Fibroblast of lung (primary cell): ENCODE measurements around the gene PDLIM7. TPM values are rescaled to one million over a fixed set of nuclear protein-coding genes. Genes with fewer than 3 reads are reported as not detected.

Experiments used
- DNase-seq, 2 donors: peaks; one replicate each; pipeline versions ENCODE4 v3.0.0 to v3.0.0-alpha.2; 2010; ENCODE audit warnings: low read depth in 2 of 2
- H2AFZ ChIP-seq: 2 replicates; pipeline ENCODE4 v1.5.1; 2012; ENCODE audit warnings: low read length, control low read depth, inconsistent platforms
- H3K27ac ChIP-seq: 2 replicates; pipeline ENCODE4 v1.5.1; 2011; ENCODE audit warnings: low read length, control low read depth; ENCODE audit not compliant: insufficient read depth
- H3K27me3 ChIP-seq: 2 replicates; pipeline ENCODE4 v1.5.1; 2011; ENCODE audit warnings: mild to moderate bottlenecking, low read length; ENCODE audit not compliant: control insufficient read depth, insufficient read depth
- H3K36me3 ChIP-seq: 2 replicates; pipeline ENCODE4 v1.5.1; 2011; ENCODE audit warnings: low read length; ENCODE audit not compliant: control insufficient read depth, insufficient read depth
- H3K4me1 ChIP-seq: 2 replicates; pipeline ENCODE4 v1.5.1; 2011; ENCODE audit warnings: low read length; ENCODE audit not compliant: control insufficient read depth, insufficient read depth; ENCODE audit errors: extremely low read depth
- H3K4me2 ChIP-seq: 2 replicates; pipeline ENCODE4 v1.5.1; 2011; ENCODE audit warnings: low read length, control low read depth; ENCODE audit not compliant: insufficient read depth; ENCODE audit errors: extremely low read depth
- H3K4me3 ChIP-seq, 4 experiments: fragments of 200-600 bp in 1 of 4; sonication (generic) in 1 of 4; replicated peaks in 1 of 4; 2 replicates each; pipeline ENCODE4 v1.5.1; 2011 to 2016; ENCODE audit warnings: low read length in 4 of 4, low read depth in 3 of 4, mild to moderate bottlenecking in 3 of 4, control low read depth in 2 of 4, inconsistent platforms in 1 of 4, mixed read lengths in 1 of 4; ENCODE audit not compliant: insufficient read depth in 1 of 4; ENCODE audit errors: control extremely low read depth in 1 of 4
- H3K79me2 ChIP-seq: 2 replicates; pipeline ENCODE4 v1.5.1; 2012; ENCODE audit warnings: mild to moderate bottlenecking, low read length, inconsistent platforms; ENCODE audit not compliant: control insufficient read depth, insufficient read depth
- H3K9ac ChIP-seq: 2 replicates; pipeline ENCODE4 v1.5.1; 2011; ENCODE audit warnings: mild to moderate bottlenecking, low read length, control low read depth; ENCODE audit not compliant: insufficient read depth
- H3K9me3 ChIP-seq: 2 replicates; pipeline ENCODE4 v1.5.1; 2012; ENCODE audit warnings: low read depth, low read length; ENCODE audit not compliant: control insufficient read depth, insufficient read depth
- H4K20me1 ChIP-seq: 2 replicates; pipeline ENCODE4 v1.5.1; 2011; ENCODE audit warnings: low read length; ENCODE audit not compliant: control insufficient read depth, insufficient read depth; ENCODE audit errors: extremely low read depth
- CTCF ChIP-seq, 2 donors: IDR thresholded peaks in 1 of 2; conservative IDR thresholded peaks in 1 of 2; 1 replicate in 1 of 2; 2 replicates in 1 of 2; pipeline ENCODE4 v1.5.1; 2011 to 2012; ENCODE audit warnings: low read length in 2 of 2, control low read depth in 1 of 2, inconsistent platforms in 1 of 2, low read depth in 1 of 2, mild to moderate bottlenecking in 1 of 2
- EZH2 ChIP-seq: IDR thresholded peaks from 2 replicates; pipeline ENCODE4 v1.5.1; 2012; ENCODE audit warnings: low read length, control low read depth, mild to moderate bottlenecking; ENCODE audit errors: missing control alignments
- polyA plus RNA-seq, 2 donors: library from polyadenylated mRNA; depleted of rRNA in 1 of 2; stranded (reverse) in 1 of 2; unstranded in 1 of 2; fragments of >200 nt; gene quantifications; 2 replicates each; pipeline ENCODE4 v1.2.1, GENCODE V29; 2011 to 2012; ENCODE audit warnings: missing spikeins in 1 of 2
- total RNA-seq: library from RNA; depleted of rRNA; stranded (reverse); fragments of >200 nt; gene quantifications from 2 replicates; pipeline ENCODE4 v1.2.1, GENCODE V29; 2014

PDLIM7 gene
- total and polyA plus RNA-seq, 2 donors (not counting 1 experiment from before 2014, with no cell fraction given) = 65.2 to 245 TPM

- Histone ChIP-seq H3K9ac (peak within 1 kb of the TSS; percentile 80), H3K9me3 (no peaks in the 10 kb centered on the region), H3K79me2 (peaks cover 40% of the 10 kb centered on the region), H3K27me3 (no peaks in the 10 kb centered on the region), H3K36me3 (peaks cover 13% of the 10 kb centered on the region), H3K27ac (peak within 1 kb of the TSS; percentile 82), H3K4me3 (peak within 1 kb of the TSS; percentile 75 to 84 (median 82)), H3K4me2 (peak within 1 kb of the TSS; percentile 97), H4K20me1 (no peaks in the 10 kb centered on the region), H3K4me1 (peaks cover 44% of the 10 kb centered on the region), H2AFZ (no peak within 1 kb of the TSS)
- peak in 1 of 2 donors; percentile 61 for DNase-seq
- TF ChIP-seq EZH2 = no peak
- TF ChIP-seq CTCF (conservative IDR thresholded peaks at IDR 0.05 in 1 of 2, IDR thresholded peaks at IDR 0.05 in 1 of 2; ENCODE audit: low read depth in 1 of 2, low read length in 2 of 2) = no peak
Measured at GRCh38 chr5:177473443-177474001, 23.9 kb downstream of the PDLIM7 start, which contains the start of gene DBN1. Gene DBN1, minus strand, starts transcription at chr5:177473634. Its CDS starts 113 bp downstream, at chr5:177473521.

- Histone ChIP-seq H3K27ac (peak overlapping the region; percentile 82), H3K9me3 (no peaks in the 10 kb centered on the region), H3K4me2 (peak overlapping the region; percentile 97), H4K20me1 (no peaks in the 10 kb centered on the region), H3K27me3 (no peaks in the 10 kb centered on the region), H3K36me3 (peaks cover 16% of the 10 kb centered on the region), H2AFZ (no peak overlapping the region), H3K9ac (peak overlapping the region; percentile 80), H3K79me2 (peaks cover 42% of the 10 kb centered on the region), H3K4me1 (peaks cover 44% of the 10 kb centered on the region), H3K4me3 (peak overlapping the region; percentile 75 to 84 (median 82))
- peak in 1 of 2 donors; percentile 53 for DNase-seq
- no peak for TF ChIP-seq CTCF (conservative IDR thresholded peaks at IDR 0.05 in 1 of 2, IDR thresholded peaks at IDR 0.05 in 1 of 2; ENCODE audit: low read depth in 1 of 2, low read length in 2 of 2)
- TF ChIP-seq EZH2 = no peak
Measured at GRCh38 chr5:177472460-177473442, 24.7 kb downstream of the PDLIM7 start.
